SH-SY5Y (cell line): ENCODE results near the gene SHMT1.

Source experiments
- GATA2 ChIP-seq: IDR thresholded peaks from 2 replicates; pipeline ENCODE4 v1.6.1; 2011; ENCODE audit warnings: mild to moderate bottlenecking, low read depth, low read length
- GATA3 ChIP-seq: IDR thresholded peaks from 2 replicates; pipeline ENCODE4 v1.6.1; 2011; ENCODE audit warnings: low read depth, mild to moderate bottlenecking, low read length, moderate library complexity

- TF ChIP-seq GATA3: no peak
- TF ChIP-seq GATA2: no peak
Observed at GRCh38 chr17:18380471-18381157, 17.3 kb upstream of the SHMT1 start.
